ENCODE results near the gene RASSF9.

RASSF9 gene

GRCh38 chr12:85828576-85828975, 7.6 kb downstream of the RASSF9 start:
- no CpG with 5 or more reads among the region's 1 CpG for WGBS (ENCODE audit: extremely low coverage, insufficient coverage, insufficient read length)
- Histone ChIP-seq H3K79me1 (ENCODE audit: low read length) (no peaks in the 10 kb centered on the region), H3K4me1 (ENCODE audit: control insufficient read depth in 1 of 2, insufficient read depth in 2 of 2, low read length in 2 of 2) (no peaks in the 10 kb centered on the region)

GRCh38 chr12:85825746-85826145, 10.5 kb downstream of the RASSF9 start:
- Histone ChIP-seq H2BK5ac (ENCODE audit: low read depth, low read length, poor library complexity) (no peak overlapping the region), H2BK120ac (ENCODE audit: insufficient read depth, low read length, poor library complexity) (no peak overlapping the region), H3K4me3 (ENCODE audit: low read depth, low read length) (no peak overlapping the region), H3K4me2 (ENCODE audit: low read length) (no peak overlapping the region), H3K4ac (ENCODE audit: low read depth, low read length) (no peak overlapping the region), H4K8ac (ENCODE audit: low read depth, low read length) (no peak overlapping the region), H2AK5ac (ENCODE audit: low read length) (no peak overlapping the region), H3K27me3 (ENCODE audit: insufficient read depth, low read length) (no peaks in the 10 kb centered on the region), H3K4me1 (ENCODE audit: control insufficient read depth in 1 of 2, insufficient read depth in 2 of 2, low read length in 2 of 2) (no peaks in the 10 kb centered on the region), H3K9ac (ENCODE audit: low read length) (no peak overlapping the region), H4K91ac (ENCODE audit: low read depth, low read length) (no peak overlapping the region), H3K23ac (ENCODE audit: low read length) (no peak overlapping the region), H3K79me1 (ENCODE audit: low read length) (no peaks in the 10 kb centered on the region), H3K14ac (ENCODE audit: low read length) (no peak overlapping the region), H2AFZ (ENCODE audit: insufficient read depth, low read length, poor library complexity) (no peak overlapping the region), H3K79me2 (ENCODE audit: control insufficient read depth, insufficient read depth, low read length, poor library complexity) (no peaks in the 10 kb centered on the region), H3K36me3 (ENCODE audit: control insufficient read depth in 1 of 2, insufficient read depth in 2 of 2, low read length in 2 of 2) (no peaks in the 10 kb centered on the region), H4K12ac (ENCODE audit: low read depth, low read length) (no peak overlapping the region), H3K27ac (ENCODE audit: low read depth, low read length) (no peak overlapping the region), H3K18ac (ENCODE audit: low read length) (no peak overlapping the region), H3K9me3 (ENCODE audit: insufficient read depth, low read depth, low read length) (no peaks in the 10 kb centered on the region), H2BK12ac (ENCODE audit: low read length) (no peak overlapping the region)
- DNase-seq = no peak

More at GRCh38 chr12:85828576-85828975, 7.6 kb downstream of the RASSF9 start:
- H3K36me3 ChIP-seq (ENCODE audit: control insufficient read depth in 1 of 2, insufficient read depth in 2 of 2, low read length in 2 of 2) = no peaks in the 10 kb centered on the region
- no peak overlapping the region for H2BK12ac ChIP-seq (ENCODE audit: low read length)
- no peaks in the 10 kb centered on the region for H3K79me2 ChIP-seq (ENCODE audit: control insufficient read depth, insufficient read depth, low read length, poor library complexity)
- DNase-seq = no peak
- no peak overlapping the region for H3K4me3 ChIP-seq (ENCODE audit: low read depth, low read length)
- H2BK120ac ChIP-seq (ENCODE audit: insufficient read depth, low read length, poor library complexity) = no peak overlapping the region
- H2BK5ac ChIP-seq (ENCODE audit: low read depth, low read length, poor library complexity) = no peak overlapping the region
- H4K8ac ChIP-seq (ENCODE audit: low read depth, low read length) = no peak overlapping the region
- H3K9me3 ChIP-seq (ENCODE audit: insufficient read depth, low read depth, low read length) = no peaks in the 10 kb centered on the region
- H2AK5ac ChIP-seq (ENCODE audit: low read length) = no peak overlapping the region
- H3K23ac ChIP-seq (ENCODE audit: low read length) = no peak overlapping the region
- no peak overlapping the region for H4K12ac ChIP-seq (ENCODE audit: low read depth, low read length)
- no peak overlapping the region for H3K14ac ChIP-seq (ENCODE audit: low read length)
- no peaks in the 10 kb centered on the region for H3K27me3 ChIP-seq (ENCODE audit: insufficient read depth, low read length)
- no peak overlapping the region for H3K4ac ChIP-seq (ENCODE audit: low read depth, low read length)
- H4K91ac ChIP-seq (ENCODE audit: low read depth, low read length) = no peak overlapping the region
- no peak overlapping the region for H3K9ac ChIP-seq (ENCODE audit: low read length)
- H2AFZ ChIP-seq (ENCODE audit: insufficient read depth, low read length, poor library complexity) = no peak overlapping the region
- no peak overlapping the region for H3K4me2 ChIP-seq (ENCODE audit: low read length)
- H3K18ac ChIP-seq (ENCODE audit: low read length) = no peak overlapping the region
- H3K27ac ChIP-seq (ENCODE audit: low read depth, low read length) = no peak overlapping the region

- no peaks in the 10 kb centered on the region for H3K36me3 ChIP-seq (ENCODE audit: control insufficient read depth in 1 of 2, insufficient read depth in 2 of 2, low read length in 2 of 2)
- no peak overlapping the region for H3K18ac ChIP-seq (ENCODE audit: low read length)
- H3K27ac ChIP-seq (ENCODE audit: low read depth, low read length) = no peak overlapping the region
- H3K4me2 ChIP-seq (ENCODE audit: low read length) = no peak overlapping the region
- DNase-seq = no peak
- H4K8ac ChIP-seq (ENCODE audit: low read depth, low read length) = no peak overlapping the region
- no peak overlapping the region for H2BK5ac ChIP-seq (ENCODE audit: low read depth, low read length, poor library complexity)
- H2BK120ac ChIP-seq (ENCODE audit: insufficient read depth, low read length, poor library complexity) = no peak overlapping the region
- H3K23ac ChIP-seq (ENCODE audit: low read length) = peak overlapping the region; percentile 3
- H3K9ac ChIP-seq (ENCODE audit: low read length) = no peak overlapping the region
- WGBS (ENCODE audit: extremely low coverage, insufficient coverage, insufficient read length) = no CpG with 5 or more reads among the region's 4 CpGs
- no peak overlapping the region for H4K91ac ChIP-seq (ENCODE audit: low read depth, low read length)
- H3K9me3 ChIP-seq (ENCODE audit: insufficient read depth, low read depth, low read length) = no peaks in the 10 kb centered on the region
- H3K79me1 ChIP-seq (ENCODE audit: low read length) = no peaks in the 10 kb centered on the region
- no peaks in the 10 kb centered on the region for H3K79me2 ChIP-seq (ENCODE audit: control insufficient read depth, insufficient read depth, low read length, poor library complexity)
- no peak overlapping the region for H2BK12ac ChIP-seq (ENCODE audit: low read length)
- no peak overlapping the region for H2AK5ac ChIP-seq (ENCODE audit: low read length)
- no peaks in the 10 kb centered on the region for H3K4me1 ChIP-seq (ENCODE audit: control insufficient read depth in 1 of 2, insufficient read depth in 2 of 2, low read length in 2 of 2)
- H3K14ac ChIP-seq (ENCODE audit: low read length) = no peak overlapping the region
- H4K12ac ChIP-seq (ENCODE audit: low read depth, low read length) = no peak overlapping the region
- no peaks in the 10 kb centered on the region for H3K27me3 ChIP-seq (ENCODE audit: insufficient read depth, low read length)
- H3K4ac ChIP-seq (ENCODE audit: low read depth, low read length) = no peak overlapping the region
- H2AFZ ChIP-seq (ENCODE audit: insufficient read depth, low read length, poor library complexity) = no peak overlapping the region
- H3K4me3 ChIP-seq (ENCODE audit: low read depth, low read length) = no peak overlapping the region
Observed at GRCh38 chr12:85823436-85824180, 12.6 kb downstream of the RASSF9 start.

- Histone ChIP-seq H4K12ac (ENCODE audit: low read depth, low read length) (no peak overlapping the region), H3K27ac (ENCODE audit: low read depth, low read length) (no peak overlapping the region), H3K14ac (ENCODE audit: low read length) (no peak overlapping the region), H2AFZ (ENCODE audit: insufficient read depth, low read length, poor library complexity) (no peak overlapping the region), H2AK5ac (ENCODE audit: low read length) (no peak overlapping the region), H3K4me2 (ENCODE audit: low read length) (no peak overlapping the region), H3K18ac (ENCODE audit: low read length) (no peak overlapping the region), H3K27me3 (ENCODE audit: insufficient read depth, low read length) (no peaks in the 10 kb centered on the region), H2BK12ac (ENCODE audit: low read length) (no peak overlapping the region), H3K4me1 (ENCODE audit: control insufficient read depth in 1 of 2, insufficient read depth in 2 of 2, low read length in 2 of 2) (no peaks in the 10 kb centered on the region), H4K91ac (ENCODE audit: low read depth, low read length) (no peak overlapping the region), H2BK5ac (ENCODE audit: low read depth, low read length, poor library complexity) (no peak overlapping the region), H2BK120ac (ENCODE audit: insufficient read depth, low read length, poor library complexity) (no peak overlapping the region), H4K8ac (ENCODE audit: low read depth, low read length) (no peak overlapping the region), H3K4ac (ENCODE audit: low read depth, low read length) (no peak overlapping the region), H3K36me3 (ENCODE audit: control insufficient read depth in 1 of 2, insufficient read depth in 2 of 2, low read length in 2 of 2) (no peaks in the 10 kb centered on the region), H3K79me2 (ENCODE audit: control insufficient read depth, insufficient read depth, low read length, poor library complexity) (no peaks in the 10 kb centered on the region), H3K9ac (ENCODE audit: low read length) (no peak overlapping the region), H3K23ac (ENCODE audit: low read length) (no peak overlapping the region), H3K79me1 (ENCODE audit: low read length) (no peaks in the 10 kb centered on the region), H3K4me3 (ENCODE audit: low read depth, low read length) (no peak overlapping the region), H3K9me3 (ENCODE audit: insufficient read depth, low read depth, low read length) (no peaks in the 10 kb centered on the region)
- WGBS (ENCODE audit: extremely low coverage, insufficient coverage, insufficient read length) = no CpG with 5 or more reads among the region's 5 CpGs
- peak in 1 of 2 donors; percentile 33 for DNase-seq
Observed at GRCh38 chr12:85821759-85822158, 14.4 kb downstream of the RASSF9 start.
